LNCAP (cell line): ENCODE measurements around the gene ARHGAP44.

Source experiments
- CTCF ChIP-seq: fragments of 450-650 bp; IDR thresholded peaks from 2 replicates; pipeline ENCODE4 v1.5.1; 2017; ENCODE audit warnings: mild to moderate bottlenecking

The ARHGAP44 gene

GRCh38 chr17:12759090-12759489, 30.2 kb upstream of the ARHGAP44 start:
- TF ChIP-seq CTCF = no peak

GRCh38 chr17:12765548-12765947, 23.8 kb upstream of the ARHGAP44 start:
- TF ChIP-seq CTCF = no peak

- no peak for TF ChIP-seq CTCF
These were observed 21.0 kb upstream of the ARHGAP44 start for GRCh38 chr17:12768255-12768654.

GRCh38 chr17:12769981-12770380, 19.3 kb upstream of the ARHGAP44 start:
- no peak for TF ChIP-seq CTCF

GRCh38 chr17:12773153-12773552, 16.1 kb upstream of the ARHGAP44 start:
- TF ChIP-seq CTCF = no peak

- no peak for TF ChIP-seq CTCF
These were observed 220 bp upstream of the ARHGAP44 start for GRCh38 chr17:12789075-12789480.

GRCh38 chr17:12790249-12791106, 1.2 kb downstream of the ARHGAP44 start:
- TF ChIP-seq CTCF = no peak
